GM12878 (cell line): ENCODE data around the gene CRB2.

Experiments
- CEBPB ChIP-seq, 2 experiments: fragments of 150-350 bp in 1 of 2; IDR thresholded peaks; 2 replicates each; pipeline ENCODE4 v1.6.1; 2012 to 2014; ENCODE audit warnings: low read depth in 2 of 2, low read length in 2 of 2, borderline replicate concordance in 1 of 2, inconsistent platforms in 1 of 2
- CHD2 ChIP-seq: IDR thresholded peaks from 2 replicates; pipeline ENCODE4 v1.6.1; 2011; ENCODE audit warnings: low read depth, low read length, improper control_type of control experiment, borderline replicate concordance
- CTCF ChIP-seq, 3 experiments: IDR thresholded peaks in 2 of 3; conservative IDR thresholded peaks in 1 of 3; 2 replicates each; pipeline ENCODE4 v1.5.1; 2011; ENCODE audit warnings: low read depth in 3 of 3, low read length in 3 of 3, mild to moderate bottlenecking in 3 of 3, control low read depth in 2 of 3, moderate library complexity in 2 of 3, inconsistent platforms in 1 of 3, mixed read lengths in 1 of 3; ENCODE audit not compliant: control insufficient read depth in 2 of 3, insufficient read depth in 1 of 3; ENCODE audit errors: extremely low read depth in 1 of 3
- GATAD2B ChIP-seq: fragments of 450-650 bp; conservative IDR thresholded peaks from 2 replicates; pipeline ENCODE4 v1.6.1; 2017; ENCODE audit warnings: low read depth, mild to moderate bottlenecking, moderate library complexity
- JUND ChIP-seq: IDR thresholded peaks from 2 replicates; pipeline ENCODE4 v1.6.1; 2012; ENCODE audit warnings: low read depth, mild to moderate bottlenecking, low read length, improper control_type of control experiment, moderate library complexity
- MTA2 ChIP-seq: fragments of 450-650 bp; IDR thresholded peaks from 2 replicates; pipeline ENCODE4 v1.6.1; 2016; ENCODE audit warnings: low read depth, mild to moderate bottlenecking, moderate library complexity
- PAX8 ChIP-seq: fragments of 450-650 bp; IDR thresholded peaks from 2 replicates; pipeline ENCODE4 v1.6.1; 2017; ENCODE audit warnings: mild to moderate bottlenecking, moderate library complexity
- PBX3 ChIP-seq: IDR thresholded peaks from 2 replicates; pipeline ENCODE4 v1.6.1; 2011; ENCODE audit warnings: mild to moderate bottlenecking, low read depth, low read length, moderate library complexity; ENCODE audit not compliant: insufficient replicate concordance
- PML ChIP-seq: IDR thresholded peaks from 2 replicates; pipeline ENCODE4 v1.6.1; 2012; ENCODE audit warnings: low read length, inconsistent platforms
- RAD21 ChIP-seq: IDR thresholded peaks from 2 replicates; pipeline ENCODE4 v1.6.1; 2011; ENCODE audit warnings: mild to moderate bottlenecking, low read depth, low read length, moderate library complexity; ENCODE audit not compliant: insufficient read depth
- REST ChIP-seq: IDR thresholded peaks from 2 replicates; pipeline ENCODE4 v1.6.1; 2012; ENCODE audit warnings: mild to moderate bottlenecking, low read depth, low read length
- TCF12 ChIP-seq: IDR thresholded peaks from 2 replicates; pipeline ENCODE4 v1.6.1; 2011; ENCODE audit warnings: low read depth, mild to moderate bottlenecking, low read length
- TCF7 ChIP-seq: IDR thresholded peaks from 2 replicates; pipeline ENCODE4 v1.6.1; 2014; ENCODE audit warnings: antibody characterized with exemption, borderline replicate concordance
- USF2 ChIP-seq: IDR thresholded peaks from 2 replicates; pipeline ENCODE4 v1.6.1; 2011; ENCODE audit warnings: low read depth, low read length, improper control_type of control experiment, borderline replicate concordance

GRCh38 chr9:123358181-123358905, 2.3 kb downstream of the CRB2 start:
- TF ChIP-seq JUND, result no peak
- no peak for TF ChIP-seq TCF12
- TF ChIP-seq GATAD2B, result no peak
- TF ChIP-seq USF2, result no peak
- TF ChIP-seq CTCF (IDR thresholded peaks at IDR 0.05 in 2 of 3, conservative IDR thresholded peaks at IDR 0.05 in 1 of 3; ENCODE audit: control insufficient read depth in 2 of 3, extremely low read depth in 1 of 3, insufficient read depth in 1 of 3, low read depth in 3 of 3, low read length in 3 of 3), result no peak
- no peak for TF ChIP-seq PML
- TF ChIP-seq PBX3, result no peak
- TF ChIP-seq PAX8, result no peak
- no peak for TF ChIP-seq CEBPB (IDR thresholded peaks at IDR 0.05; ENCODE audit: borderline replicate concordance in 1 of 2, low read depth in 2 of 2, low read length in 2 of 2)
- no peak for TF ChIP-seq REST
- no peak for TF ChIP-seq CHD2
- TF ChIP-seq RAD21, result no peak
- TF ChIP-seq TCF7, result no peak
- TF ChIP-seq MTA2, result no peak
